GM12878 (cell line): ENCODE results near the gene DRAP1. TPM values are rescaled to one million over a fixed set of nuclear protein-coding genes. Genes with fewer than 3 reads are reported as not detected.
A peak's percentile ranks its signal among the peaks of the same experiment; 100 is the strongest.

Source experiments
- BCL11A ChIP-seq: IDR thresholded peaks from 2 replicates; pipeline ENCODE4 v1.6.1; 2011; ENCODE audit warnings: low read depth, low read length
- CEBPB ChIP-seq, 2 experiments: fragments of 150-350 bp in 1 of 2; IDR thresholded peaks; 2 replicates each; pipeline ENCODE4 v1.6.1; 2012 to 2014; ENCODE audit warnings: low read depth in 2 of 2, low read length in 2 of 2, borderline replicate concordance in 1 of 2, inconsistent platforms in 1 of 2
- FOS ChIP-seq: IDR thresholded peaks from 3 replicates; pipeline ENCODE4 v1.6.1; 2011; ENCODE audit warnings: borderline replicate concordance; ENCODE audit not compliant: insufficient read length; ENCODE audit errors: extremely low read depth
- HDAC2 ChIP-seq: fragments of 200-600 bp; sonication (generic); IDR thresholded peaks from 2 replicates; pipeline ENCODE4 v1.6.1; 2017
- SKIL ChIP-seq: fragments of 450-650 bp; IDR thresholded peaks from 2 replicates; pipeline ENCODE4 v1.6.1; 2017; ENCODE audit warnings: mild to moderate bottlenecking, low read depth, inconsistent platforms; ENCODE audit not compliant: poor library complexity, severe bottlenecking
- SP1 ChIP-seq: IDR thresholded peaks from one replicate; pipeline ENCODE4 v1.6.1; 2011; ENCODE audit warnings: low read depth, low read length
- ZBTB40 ChIP-seq: fragments of 450-650 bp; IDR thresholded peaks from 2 replicates; pipeline ENCODE4 v1.6.1; 2016; ENCODE audit warnings: mild to moderate bottlenecking, moderate library complexity, borderline replicate concordance
- ZNF687 ChIP-seq: fragments of 450-650 bp; IDR thresholded peaks from 2 replicates; pipeline ENCODE4 v1.6.1; 2017; ENCODE audit warnings: mild to moderate bottlenecking, moderate library complexity
- ZSCAN29 ChIP-seq: fragments of 450-650 bp; IDR thresholded peaks from 2 replicates; pipeline ENCODE4 v1.6.1; 2017; ENCODE audit warnings: mild to moderate bottlenecking, moderate library complexity
- polyA plus RNA-seq, 11 experiments: library from polyadenylated mRNA; depleted of rRNA in 4 of 11; unstranded in 6 of 11; stranded (reverse) in 5 of 11; fragments of >200 nt; fragmentation: Nextera tagmentation in 4 of 11; fragmentation: Illumina TruSeq in 1 of 11; extraction: Ambion mirVana in 4 of 11; extraction: Trizol in 1 of 11; gene quantifications; 1 replicate in 1 of 11; 2 replicates in 10 of 11; pipeline versions ENCODE4 v1.2.1 to v1.2.3, GENCODE V29; 2011 to 2016; ENCODE audit warnings: inconsistent platforms in 2 of 11, missing spikeins in 2 of 11, low read depth in 1 of 11
- total RNA-seq, 4 experiments: library from RNA; depleted of rRNA in 3 of 4; stranded (reverse); fragments of >200 nt in 3 of 4; fragmentation: Illumina TruSeq in 1 of 4; extraction: Trizol in 1 of 4; gene quantifications; 2 replicates each; pipeline versions ENCODE4 v1.2.1 to v1.2.3, GENCODE V29; 2013 to 2021
- TF ChIP-seq, protein P1 (sequence below): fragments of 150-350 bp; IDR thresholded peaks from 2 replicates; pipeline ENCODE4 v1.6.1; 2016; ENCODE audit warnings: low read depth, low read length
- TF ChIP-seq, protein P2 (sequence below): IDR thresholded peaks from 2 replicates; pipeline ENCODE4 v1.6.1; 2011; ENCODE audit warnings: mild to moderate bottlenecking, low read depth, low read length, moderate library complexity; ENCODE audit not compliant: insufficient replicate concordance

Gene DRAP1
- total and polyA plus RNA-seq, 10 of the 15 experiments (the other 5 are each of a cell fraction or from before 2014, with no cell fraction given) = 9.4 to 163 (median 114) TPM

DNA sequence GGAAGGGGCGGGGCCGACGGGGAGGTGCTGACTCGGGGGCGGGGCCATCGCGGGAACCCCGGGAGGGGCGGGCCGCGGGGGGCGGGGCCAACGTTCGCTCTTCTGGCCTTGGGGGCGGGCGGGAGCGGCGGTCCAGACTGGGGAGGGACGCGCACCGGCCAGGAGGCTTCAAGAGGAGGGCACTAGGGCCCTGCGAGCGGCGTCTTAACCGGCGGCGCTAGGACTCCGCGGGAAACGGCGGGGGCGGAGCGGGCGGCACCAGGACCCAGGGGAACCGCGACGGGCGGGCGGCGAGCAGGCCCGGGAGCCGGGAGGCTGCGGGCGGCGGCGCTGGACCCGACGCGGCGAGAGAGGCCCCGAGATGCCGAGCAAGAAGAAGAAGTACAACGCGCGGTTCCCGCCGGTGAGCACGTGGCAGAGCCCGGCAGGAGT lies at the start of gene DRAP1 (continued):
- TF ChIP-seq, protein P1, sequence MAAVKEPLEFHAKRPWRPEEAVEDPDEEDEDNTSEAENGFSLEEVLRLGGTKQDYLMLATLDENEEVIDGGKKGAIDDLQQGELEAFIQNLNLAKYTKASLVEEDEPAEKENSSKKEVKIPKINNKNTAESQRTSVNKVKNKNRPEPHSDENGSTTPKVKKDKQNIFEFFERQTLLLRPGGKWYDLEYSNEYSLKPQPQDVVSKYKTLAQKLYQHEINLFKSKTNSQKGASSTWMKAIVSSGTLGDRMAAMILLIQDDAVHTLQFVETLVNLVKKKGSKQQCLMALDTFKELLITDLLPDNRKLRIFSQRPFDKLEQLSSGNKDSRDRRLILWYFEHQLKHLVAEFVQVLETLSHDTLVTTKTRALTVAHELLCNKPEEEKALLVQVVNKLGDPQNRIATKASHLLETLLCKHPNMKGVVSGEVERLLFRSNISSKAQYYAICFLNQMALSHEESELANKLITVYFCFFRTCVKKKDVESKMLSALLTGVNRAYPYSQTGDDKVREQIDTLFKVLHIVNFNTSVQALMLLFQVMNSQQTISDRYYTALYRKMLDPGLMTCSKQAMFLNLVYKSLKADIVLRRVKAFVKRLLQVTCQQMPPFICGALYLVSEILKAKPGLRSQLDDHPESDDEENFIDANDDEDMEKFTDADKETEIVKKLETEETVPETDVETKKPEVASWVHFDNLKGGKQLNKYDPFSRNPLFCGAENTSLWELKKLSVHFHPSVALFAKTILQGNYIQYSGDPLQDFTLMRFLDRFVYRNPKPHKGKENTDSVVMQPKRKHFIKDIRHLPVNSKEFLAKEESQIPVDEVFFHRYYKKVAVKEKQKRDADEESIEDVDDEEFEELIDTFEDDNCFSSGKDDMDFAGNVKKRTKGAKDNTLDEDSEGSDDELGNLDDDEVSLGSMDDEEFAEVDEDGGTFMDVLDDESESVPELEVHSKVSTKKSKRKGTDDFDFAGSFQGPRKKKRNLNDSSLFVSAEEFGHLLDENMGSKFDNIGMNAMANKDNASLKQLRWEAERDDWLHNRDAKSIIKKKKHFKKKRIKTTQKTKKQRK = peak; percentile 64; the same call in 1 of the 2 replicates
- TF ChIP-seq ZNF687 = peak; percentile 68
- TF ChIP-seq BCL11A = peak; percentile 39; the same call in 1 of the 2 replicates
- TF ChIP-seq CEBPB (IDR thresholded peaks at IDR 0.05; ENCODE audit: borderline replicate concordance in 1 of 2, low read depth in 2 of 2, low read length in 2 of 2) = no peak
- TF ChIP-seq ZSCAN29 = peak; percentile 70; the same call in 1 of the 2 replicates
- TF ChIP-seq ZBTB40 = no peak
- TF ChIP-seq FOS = no peak
- no peak for TF ChIP-seq SKIL
- peak; percentile 99 for TF ChIP-seq SP1
- no peak for TF ChIP-seq HDAC2
- TF ChIP-seq, protein P2, sequence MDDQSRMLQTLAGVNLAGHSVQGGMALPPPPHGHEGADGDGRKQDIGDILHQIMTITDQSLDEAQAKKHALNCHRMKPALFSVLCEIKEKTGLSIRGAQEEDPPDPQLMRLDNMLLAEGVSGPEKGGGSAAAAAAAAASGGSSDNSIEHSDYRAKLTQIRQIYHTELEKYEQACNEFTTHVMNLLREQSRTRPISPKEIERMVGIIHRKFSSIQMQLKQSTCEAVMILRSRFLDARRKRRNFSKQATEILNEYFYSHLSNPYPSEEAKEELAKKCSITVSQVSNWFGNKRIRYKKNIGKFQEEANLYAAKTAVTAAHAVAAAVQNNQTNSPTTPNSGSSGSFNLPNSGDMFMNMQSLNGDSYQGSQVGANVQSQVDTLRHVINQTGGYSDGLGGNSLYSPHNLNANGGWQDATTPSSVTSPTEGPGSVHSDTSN = peak; percentile 82
